MM.1S (cell line): ENCODE measurements around the gene ENDOV.

Experiments
- CTCF ChIP-seq: fragments of 300-600 bp; sonication (generic); IDR thresholded peaks from 2 replicates; pipeline ENCODE4 v1.5.1; 2016; ENCODE audit warnings: antibody characterized with exemption, low read length, mixed read lengths
- EZH2 ChIP-seq: fragments of 300-600 bp; sonication (generic); optimal IDR thresholded peaks from 2 replicates; pipeline ENCODE3; 2017; ENCODE audit warnings: low read depth, mild to moderate bottlenecking, antibody characterized with exemption, low read length, mixed read lengths
- EZH2phosphoT487 ChIP-seq: fragments of 300-600 bp; sonication (generic); IDR thresholded peaks from 2 replicates; pipeline ENCODE4 v1.6.1; 2018; ENCODE audit warnings: antibody characterized with exemption, low read length

DNA sequence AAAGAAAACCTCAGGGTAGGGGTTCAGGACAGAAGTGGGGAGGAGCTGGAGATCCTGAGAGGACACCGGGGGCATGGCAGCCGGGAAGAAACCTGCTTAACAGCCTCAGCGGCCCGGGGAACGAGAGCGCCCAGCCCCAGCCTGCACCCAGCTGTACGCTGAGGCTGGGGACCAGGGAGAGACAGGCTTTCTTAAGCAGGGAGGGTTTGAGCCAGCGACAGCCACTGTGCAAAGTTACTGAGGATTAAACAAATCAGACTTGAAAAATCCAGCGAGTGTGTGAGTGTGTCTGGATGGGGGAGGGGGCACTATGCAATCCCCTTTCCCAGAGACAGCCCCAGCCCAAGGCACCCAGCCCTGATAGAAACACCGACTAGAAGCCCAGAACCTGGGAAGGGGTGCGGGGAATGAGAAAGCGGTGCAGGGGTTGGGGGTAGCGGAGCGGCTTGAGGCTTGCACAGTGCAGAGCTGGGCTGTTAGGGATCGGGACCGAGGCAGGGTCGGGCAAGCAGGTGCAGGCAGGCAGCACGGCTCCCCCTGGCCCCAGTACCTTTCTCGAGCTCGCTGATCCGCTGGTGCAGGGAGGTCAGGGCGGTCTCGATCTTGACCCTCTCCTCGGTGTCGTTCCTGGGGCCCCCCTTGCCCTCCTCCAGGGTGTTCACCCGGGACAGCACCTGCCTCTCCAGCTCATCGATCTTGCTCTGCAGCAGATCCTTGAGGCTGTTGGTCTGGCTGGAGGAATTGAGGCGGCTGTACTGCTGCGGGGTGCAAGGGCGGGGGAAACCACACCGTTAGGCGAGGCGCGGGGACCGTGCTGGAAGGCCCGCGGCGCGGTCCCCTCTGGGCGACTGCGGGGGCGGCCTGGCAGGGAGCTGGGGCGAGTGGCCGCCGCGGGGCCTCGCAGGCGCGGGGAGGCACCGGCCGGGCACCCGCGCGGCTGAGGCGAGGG, 60.3 kb downstream of the ENDOV start:
- TF ChIP-seq CTCF (no peak), EZH2phosphoT487 (no peak), EZH2 (no peak)
